Activated CD4-positive, alpha-beta T cell treated with anti-CD3 and anti-CD28 coated beads for 24 hours (primary cell): ENCODE data around the gene CASZ1.
A peak's percentile ranks its signal among the peaks of the same experiment; 100 is the strongest.

Experiments used
- DNase-seq, 2 donors: peaks; one replicate each; pipeline ENCODE4 v3.0.0-alpha.2; 2020; ENCODE audit warnings: low read depth in 2 of 2

The CASZ1 gene

GRCh38 chr1:10751160-10751559 lies 45.3 kb downstream of the CASZ1 start:
- no peak for DNase-seq

GRCh38 chr1:10745886-10746455 lies 50.5 kb downstream of the CASZ1 start:
- no peak for DNase-seq

- DNase-seq = no peak
Measured at GRCh38 chr1:10745383-10745782, 51.1 kb downstream of the CASZ1 start.

GRCh38 chr1:10744654-10745238 lies 51.7 kb downstream of the CASZ1 start:
- DNase-seq = no peak

- DNase-seq = no peak
Measured at GRCh38 chr1:10744029-10744428, 52.4 kb downstream of the CASZ1 start.

GRCh38 chr1:10741696-10742095 lies 54.8 kb downstream of the CASZ1 start:
- DNase-seq = no peak

GRCh38 chr1:10740123-10740522 lies 56.3 kb downstream of the CASZ1 start:
- DNase-seq = no peak

GRCh38 chr1:10739589-10739988 lies 56.9 kb downstream of the CASZ1 start:
- DNase-seq = no peak

- no peak for DNase-seq
Measured at GRCh38 chr1:10738061-10739058, 58.1 kb downstream of the CASZ1 start.

- no peak for DNase-seq
Measured at GRCh38 chr1:10737651-10738050, 58.8 kb downstream of the CASZ1 start.

GRCh38 chr1:10736634-10737586 lies 59.5 kb downstream of the CASZ1 start:
- no peak for DNase-seq

- no peak for DNase-seq
Measured at GRCh38 chr1:10735563-10736305, 60.7 kb downstream of the CASZ1 start.

GRCh38 chr1:10734962-10735544 lies 61.4 kb downstream of the CASZ1 start:
- DNase-seq = no peak

GRCh38 chr1:10734375-10734774 lies 62.1 kb downstream of the CASZ1 start:
- no peak for DNase-seq

- peak; percentile 34 to 40 for DNase-seq
Measured at GRCh38 chr1:10733474-10734366, 62.7 kb downstream of the CASZ1 start.

- DNase-seq = no peak
Measured at GRCh38 chr1:10730985-10731384, 65.5 kb downstream of the CASZ1 start.

GRCh38 chr1:10728595-10729410 lies 67.6 kb downstream of the CASZ1 start:
- DNase-seq = no peak

- no peak for DNase-seq
Measured at GRCh38 chr1:10727751-10728232, 68.7 kb downstream of the CASZ1 start.
